Forelimb muscle (tissue), 1 donor: ENCODE results near the gene NOXO1. TPM values are rescaled to one million over a fixed set of nuclear protein-coding genes. Genes with fewer than 3 reads are reported as not detected.

ENCODE experiments used
- DNase-seq: peaks from one replicate; pipeline ENCODE4 v3.0.0-alpha.2; 2013; ENCODE audit warnings: low read depth
- polyA plus RNA-seq: library from polyadenylated mRNA; unstranded; fragments of 120-200 nt; gene quantifications from one replicate; pipeline ENCODE4 v1.2.1, GENCODE V29; 2013; ENCODE audit not compliant: insufficient read length

NOXO1 gene, protein sequence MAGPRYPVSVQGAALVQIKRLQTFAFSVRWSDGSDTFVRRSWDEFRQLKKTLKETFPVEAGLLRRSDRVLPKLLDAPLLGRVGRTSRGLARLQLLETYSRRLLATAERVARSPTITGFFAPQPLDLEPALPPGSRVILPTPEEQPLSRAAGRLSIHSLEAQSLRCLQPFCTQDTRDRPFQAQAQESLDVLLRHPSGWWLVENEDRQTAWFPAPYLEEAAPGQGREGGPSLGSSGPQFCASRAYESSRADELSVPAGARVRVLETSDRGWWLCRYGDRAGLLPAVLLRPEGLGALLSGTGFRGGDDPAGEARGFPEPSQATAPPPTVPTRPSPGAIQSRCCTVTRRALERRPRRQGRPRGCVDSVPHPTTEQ
- 1.4 TPM for polyA plus RNA-seq

DNA sequence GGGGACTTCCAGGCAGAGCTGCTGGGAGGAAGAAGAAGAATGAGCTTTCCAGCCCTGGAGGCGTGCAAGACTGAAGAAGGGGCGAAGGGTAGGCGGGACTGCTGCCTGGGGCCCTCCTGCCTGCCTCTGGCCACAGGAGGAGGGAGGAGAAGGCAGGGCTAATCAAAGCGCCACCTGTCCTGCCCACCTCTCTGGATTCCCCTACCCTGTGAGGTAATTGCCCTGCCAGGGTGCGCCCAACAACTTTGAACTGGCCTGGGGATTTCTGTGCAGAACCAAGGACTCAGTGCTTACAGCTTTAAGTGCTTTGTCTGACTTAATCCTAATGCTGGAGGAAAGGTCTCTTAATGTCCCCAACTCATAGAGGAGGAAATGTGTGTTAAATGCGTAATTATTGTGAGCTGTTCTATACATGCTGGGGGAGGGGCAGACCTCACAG is at the start of gene NOXO1:
NOXO1 (minus strand) TSS at position 72 of the 439 bp plus-strand sequence. CDS start 290 bp downstream, outside the sequence.
- DNase-seq: no peak

DNA sequence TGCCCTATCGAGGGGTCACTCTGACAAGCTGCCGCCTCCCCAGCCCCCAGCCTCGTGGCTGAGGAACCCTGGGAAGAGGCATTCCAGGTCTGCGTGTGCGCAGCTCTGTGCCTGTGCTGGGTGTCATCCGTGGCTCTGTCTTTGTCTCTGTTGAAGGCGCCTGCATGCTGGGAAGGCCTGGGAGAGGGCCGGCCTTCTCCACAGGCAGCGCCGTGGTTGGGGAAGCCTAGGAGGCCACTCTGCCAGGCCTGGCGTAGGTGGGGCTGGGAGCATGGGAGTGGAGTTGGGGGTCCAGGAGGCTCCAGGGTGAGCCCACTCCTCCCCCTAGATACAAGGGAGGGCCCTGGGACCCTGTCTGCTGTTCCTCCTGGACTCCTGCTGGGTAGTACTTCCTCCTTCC is 48.8 kb upstream of the NOXO1 start:
- DNase-seq: no peak

DNA sequence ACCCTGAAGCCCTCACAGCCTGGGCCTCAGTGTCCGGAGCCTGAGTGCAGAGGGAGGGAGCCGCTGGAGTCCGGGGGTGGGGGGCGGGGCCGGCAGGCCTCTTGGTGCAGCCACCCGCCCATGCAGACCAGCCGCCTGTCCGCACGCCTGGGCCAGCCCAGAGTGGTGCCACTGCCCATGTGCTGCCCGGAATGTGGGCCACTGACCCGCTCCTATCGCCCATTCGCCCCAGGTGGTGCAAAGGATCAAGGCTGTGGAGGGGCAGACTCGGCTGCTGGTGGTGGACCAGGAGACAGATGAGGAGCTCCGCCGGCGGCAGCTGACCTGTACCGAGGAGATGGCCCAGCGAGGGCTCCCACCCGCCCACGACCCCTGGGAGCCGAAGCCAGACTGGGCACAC is 48.1 kb upstream of the NOXO1 start:
- no peak for DNase-seq

DNA sequence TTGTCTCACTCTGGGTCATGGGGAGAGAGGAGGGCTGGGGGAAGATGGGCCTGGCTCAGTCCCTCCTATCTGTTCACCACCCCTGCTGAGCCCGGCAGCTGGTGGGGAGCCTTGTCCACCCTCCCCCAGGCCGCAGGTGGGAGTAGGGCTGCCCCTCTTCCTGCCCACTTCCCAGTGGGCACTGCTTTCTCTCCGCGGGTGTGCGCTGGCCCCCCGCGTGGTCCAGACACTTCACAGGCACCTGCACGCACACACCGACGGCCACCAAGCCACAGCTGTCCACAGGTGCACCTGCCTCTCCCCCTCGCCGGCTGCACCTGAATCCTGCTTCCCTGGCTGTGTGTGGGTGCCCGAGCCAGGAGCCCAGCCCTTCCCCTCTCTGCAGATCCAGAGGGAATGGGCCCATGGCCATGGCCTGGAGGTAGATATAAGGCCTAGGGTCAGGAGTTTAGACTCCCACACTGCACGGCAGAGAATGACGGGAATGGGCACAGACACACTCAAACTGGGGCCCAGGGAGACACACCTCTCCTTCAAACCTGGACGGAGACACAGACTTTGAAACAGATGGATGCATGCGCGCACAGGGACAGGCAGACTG is 47.5 kb upstream of the NOXO1 start:
- DNase-seq: no peak

DNA sequence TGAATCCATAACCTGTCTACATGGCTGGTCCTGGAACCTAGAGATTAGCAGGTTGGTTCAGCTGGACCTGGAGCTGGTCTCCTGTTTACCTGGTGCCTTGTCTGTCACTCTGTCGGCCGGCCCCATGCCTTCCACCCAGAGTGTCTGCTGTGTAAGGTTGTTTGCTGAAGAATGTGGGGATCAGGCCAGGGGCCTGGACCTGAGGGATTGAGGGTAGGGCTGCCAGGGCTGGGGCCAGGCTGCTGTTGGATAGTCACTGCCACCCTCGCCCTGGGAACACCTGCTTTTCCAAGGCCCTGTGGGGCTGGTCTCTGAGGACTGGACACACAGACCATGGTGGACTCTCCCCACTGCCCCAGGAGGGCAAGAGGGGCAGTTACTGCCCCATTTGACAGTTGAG is 46.9 kb upstream of the NOXO1 start:
- DNase-seq: no peak

DNA sequence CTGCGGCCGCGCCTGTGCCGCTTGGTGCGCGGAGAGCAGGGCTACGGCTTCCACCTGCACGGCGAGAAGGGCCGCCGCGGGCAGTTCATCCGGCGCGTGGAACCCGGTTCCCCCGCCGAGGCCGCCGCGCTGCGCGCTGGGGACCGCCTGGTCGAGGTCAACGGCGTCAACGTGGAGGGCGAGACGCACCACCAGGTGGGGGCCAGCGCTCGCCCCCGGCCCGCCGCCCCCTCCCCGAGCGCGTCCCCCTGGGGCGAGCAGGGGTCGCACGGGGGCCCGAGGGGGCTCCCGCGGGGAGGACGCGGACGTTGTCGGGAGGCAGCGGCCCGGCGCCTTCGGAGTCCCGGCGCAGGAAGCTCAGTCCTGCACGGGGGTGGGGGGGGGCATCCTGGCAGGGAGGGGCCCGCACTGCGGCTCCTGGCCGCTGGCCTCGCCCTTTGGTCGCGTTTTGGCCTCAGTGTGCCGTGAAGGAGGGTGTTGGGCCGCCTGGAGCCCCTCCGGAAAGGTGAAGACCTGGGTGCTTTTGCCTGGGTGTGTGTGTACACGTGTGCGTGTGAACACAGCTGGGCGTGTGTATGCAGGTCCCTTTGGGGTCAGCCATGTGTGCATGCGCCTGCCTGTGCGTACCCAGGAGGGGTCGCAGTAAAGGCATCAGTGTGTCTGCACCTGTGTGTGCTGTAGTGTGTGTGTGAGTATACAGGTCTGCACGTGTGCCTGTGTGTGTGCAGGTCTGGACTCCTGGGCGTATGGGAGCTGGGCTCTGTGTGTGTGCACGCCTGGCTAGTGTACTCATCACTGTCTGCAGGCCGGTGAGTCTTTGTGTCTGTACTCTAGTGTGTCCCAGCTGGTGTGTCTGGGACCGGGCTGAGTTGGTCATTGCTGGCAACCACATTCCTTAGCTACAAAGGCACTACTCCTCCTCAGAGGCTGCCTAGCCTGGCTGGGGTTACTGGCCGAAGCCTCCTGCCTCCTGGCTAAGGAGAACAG is 46.0 kb upstream of the NOXO1 start:
- DNase-seq: no peak

DNA sequence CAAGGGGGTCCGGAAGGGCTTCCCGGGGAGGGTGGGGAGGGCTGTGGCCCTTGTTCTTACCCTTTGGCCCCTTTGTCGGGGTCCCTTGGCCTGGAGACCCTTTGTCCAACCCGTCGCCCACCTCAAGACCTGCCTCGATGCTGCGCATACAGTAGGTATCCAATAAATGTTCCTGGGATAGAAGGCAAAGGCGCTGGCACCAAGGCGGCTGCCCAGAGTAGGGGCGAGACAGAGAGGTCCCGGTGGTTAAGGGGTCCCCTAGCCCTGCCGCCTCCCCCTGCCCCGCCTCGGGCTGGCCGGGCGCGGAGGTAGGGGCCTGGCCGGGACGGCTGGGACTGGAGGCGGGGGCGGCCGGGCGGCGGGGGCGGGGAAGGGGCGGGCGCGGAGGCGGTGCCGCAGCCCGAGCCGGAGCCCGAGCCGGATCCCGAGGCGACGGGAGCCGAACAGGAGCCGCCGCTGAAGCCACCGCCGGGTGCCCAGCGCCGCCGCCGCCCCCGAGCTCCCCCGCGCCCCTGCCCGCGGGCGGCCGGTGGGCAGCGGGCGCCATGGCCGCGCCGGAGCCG is 45.3 kb upstream of the NOXO1 start, which contains the start of gene NHERF2:
NHERF2 (plus strand) TSS at position 442 of the 563 bp plus-strand sequence; CDS start at position 546, 104 bp downstream.
- DNase-seq: no peak

DNA sequence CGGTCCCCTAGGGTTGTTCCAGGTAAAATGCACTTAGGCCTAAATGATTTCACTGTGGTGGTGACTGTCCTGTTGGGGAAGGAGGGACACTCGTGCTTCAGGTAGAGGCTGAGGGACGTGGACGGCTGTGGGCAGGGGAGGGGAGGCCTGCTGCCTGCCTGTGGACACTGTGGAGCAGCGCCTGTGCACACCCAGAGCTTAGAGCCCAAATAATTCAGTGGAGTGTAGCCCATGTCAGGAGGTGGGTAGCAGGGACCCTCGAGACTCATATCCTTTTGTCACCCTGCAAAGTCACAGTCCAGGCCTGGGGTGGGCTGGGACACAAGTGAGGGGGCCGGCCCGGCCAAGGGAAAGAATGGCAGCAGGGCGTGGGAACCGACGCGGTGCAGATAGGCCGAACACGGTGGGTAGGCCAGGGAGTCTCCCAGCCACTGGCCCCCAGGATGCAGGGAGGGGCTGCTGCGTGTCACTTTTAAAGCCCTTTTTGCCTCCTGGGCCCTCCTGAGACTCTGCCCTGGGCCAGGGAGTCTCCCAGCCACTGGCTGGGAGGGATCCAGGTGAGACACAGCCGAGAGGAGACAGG is 44.7 kb upstream of the NOXO1 start:
- DNase-seq: no peak

DNA sequence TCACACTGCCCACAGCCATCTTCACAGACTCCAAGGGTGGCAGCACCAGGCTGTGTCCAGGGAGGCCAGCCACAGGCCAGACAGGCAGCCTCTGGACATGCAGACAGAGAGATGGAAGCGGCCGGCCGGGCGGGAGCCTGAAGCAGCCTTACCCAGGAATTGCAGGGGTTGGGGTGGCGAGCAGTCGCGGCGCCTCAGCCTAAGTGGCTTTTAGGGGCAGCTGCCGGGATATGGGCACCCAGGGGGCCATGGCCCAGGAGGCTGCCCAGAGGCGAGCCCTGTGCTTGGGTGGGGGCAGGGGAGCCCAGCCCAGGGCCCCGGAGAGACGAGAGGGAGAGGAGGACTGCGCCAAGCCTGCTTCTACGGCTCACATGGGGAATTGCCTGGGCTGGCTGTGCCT is 44.0 kb upstream of the NOXO1 start:
- no peak for DNase-seq

DNA sequence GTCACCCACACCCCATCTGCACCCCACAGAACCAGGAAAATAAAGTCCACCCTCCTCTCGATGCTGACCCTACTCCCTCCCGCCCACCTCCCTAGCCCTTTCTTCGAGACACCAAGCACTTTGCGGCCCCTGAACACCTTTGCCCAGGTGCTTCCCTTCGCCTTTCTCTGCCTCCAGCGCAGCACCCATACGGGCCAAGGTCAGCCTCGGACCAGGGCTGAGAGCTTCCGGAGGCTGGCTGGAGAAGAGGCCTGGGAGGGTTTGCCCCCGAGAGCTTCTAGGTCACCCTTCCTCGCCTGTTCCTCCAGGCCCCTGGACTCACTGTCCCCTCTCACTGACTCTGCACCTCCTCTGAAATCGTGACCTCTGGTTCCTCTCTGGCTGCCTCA is 42.8 kb upstream of the NOXO1 start:
- DNase-seq: no peak

DNA sequence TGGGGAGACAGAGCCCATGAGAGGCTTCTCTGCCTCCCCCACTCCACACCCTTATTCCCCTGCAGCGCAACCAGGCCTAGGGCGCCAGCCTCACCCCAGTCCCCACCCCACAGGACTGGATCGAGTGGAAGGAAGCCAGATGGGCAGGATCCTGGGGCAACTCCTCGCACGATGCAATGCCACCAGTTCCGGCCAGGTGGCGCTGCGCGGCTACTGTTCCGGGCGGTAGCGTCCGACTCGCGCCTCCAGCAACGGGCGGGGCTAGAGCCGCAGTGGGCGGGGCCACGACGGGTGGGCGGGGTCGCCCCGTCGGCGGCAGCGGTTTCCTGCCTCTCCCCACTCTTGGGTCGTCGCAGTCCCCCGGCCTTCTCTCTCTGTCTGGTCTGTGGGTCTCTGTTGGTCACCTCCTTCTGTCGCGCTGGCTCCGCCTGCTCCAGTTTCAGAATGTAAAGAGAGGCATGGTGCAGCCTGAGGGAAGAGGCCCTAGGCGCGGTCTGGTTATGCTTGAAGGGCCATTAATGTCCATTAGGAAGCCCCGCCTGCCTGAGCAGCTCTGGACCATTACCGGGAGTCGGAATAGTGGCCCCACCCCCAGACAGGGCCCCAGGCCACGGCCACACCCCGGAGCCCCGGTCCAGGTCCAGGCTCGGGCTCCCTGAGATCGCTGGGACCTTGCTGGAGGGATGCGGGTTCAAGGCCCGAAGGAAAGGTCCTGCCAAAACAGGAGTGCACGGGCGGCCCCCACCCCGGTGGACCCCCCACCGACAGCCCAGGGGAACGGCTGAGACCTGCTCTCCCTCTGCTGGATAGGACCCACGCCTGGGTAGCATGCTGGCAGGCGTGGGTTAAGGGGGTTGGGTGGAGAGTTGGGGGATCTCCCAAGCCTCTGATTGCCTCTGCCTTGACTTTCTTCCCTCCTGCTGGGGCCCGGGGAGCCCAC is 42.1 kb upstream of the NOXO1 start:
- DNase-seq: no peak

DNA sequence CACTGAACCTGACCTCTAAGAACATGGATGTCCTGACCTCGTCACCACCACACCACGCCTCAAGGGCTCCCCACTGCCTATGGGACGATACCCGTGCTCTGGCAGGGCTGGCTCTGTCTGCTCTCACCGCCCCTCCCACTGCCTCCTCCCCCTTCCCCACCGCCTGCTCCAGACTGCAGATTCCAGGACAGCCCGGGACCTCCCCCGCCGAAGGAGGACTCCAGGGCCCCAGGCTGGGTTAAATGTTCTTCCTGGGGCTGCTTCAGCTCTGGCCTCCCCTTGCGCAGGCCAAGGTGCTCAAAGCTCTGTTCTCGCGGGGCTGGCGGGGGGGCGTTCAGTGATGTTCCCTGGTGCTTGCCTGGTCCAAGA is 41.4 kb upstream of the NOXO1 start:
- DNase-seq: no peak

DNA sequence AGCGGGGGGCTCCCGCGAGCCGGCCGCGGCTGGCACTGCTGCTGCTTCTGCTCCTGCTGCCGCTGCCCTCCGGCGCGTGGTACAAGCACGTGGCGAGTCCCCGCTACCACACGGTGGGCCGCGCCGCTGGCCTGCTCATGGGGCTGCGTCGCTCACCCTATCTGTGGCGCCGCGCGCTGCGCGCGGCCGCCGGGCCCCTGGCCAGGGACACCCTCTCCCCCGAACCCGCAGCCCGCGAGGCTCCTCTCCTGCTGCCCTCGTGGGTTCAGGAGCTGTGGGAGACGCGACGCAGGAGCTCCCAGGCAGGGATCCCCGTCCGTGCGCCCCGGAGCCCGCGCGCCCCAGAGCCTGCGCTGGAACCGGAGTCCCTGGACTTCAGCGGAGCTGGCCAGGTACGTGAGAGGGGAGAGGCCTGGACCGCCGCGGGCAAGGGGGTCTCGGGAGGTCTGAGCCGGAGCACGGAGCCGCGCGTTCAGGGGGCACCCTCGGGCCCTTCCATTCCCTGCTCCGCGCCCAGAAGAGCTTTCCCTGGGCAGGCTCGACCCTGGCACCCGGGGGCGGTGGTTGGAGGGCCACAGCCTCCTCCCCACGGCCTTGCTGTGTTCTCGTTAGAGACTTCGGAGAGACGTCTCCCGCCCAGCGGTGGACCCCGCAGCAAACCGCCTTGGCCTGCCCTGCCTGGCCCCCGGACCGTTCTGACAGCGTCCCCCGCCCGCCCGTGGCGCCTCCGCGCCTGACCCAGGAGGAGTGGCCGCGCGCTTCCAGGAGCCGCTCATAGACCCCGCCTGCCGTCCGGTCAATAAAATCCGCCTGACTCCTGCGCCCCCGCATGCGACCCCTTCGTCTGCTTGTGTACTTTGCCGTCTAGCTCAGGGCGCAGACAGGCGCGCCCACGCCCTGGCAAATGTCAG is 38.9 kb upstream of the NOXO1 start:
- DNase-seq: no peak

DNA sequence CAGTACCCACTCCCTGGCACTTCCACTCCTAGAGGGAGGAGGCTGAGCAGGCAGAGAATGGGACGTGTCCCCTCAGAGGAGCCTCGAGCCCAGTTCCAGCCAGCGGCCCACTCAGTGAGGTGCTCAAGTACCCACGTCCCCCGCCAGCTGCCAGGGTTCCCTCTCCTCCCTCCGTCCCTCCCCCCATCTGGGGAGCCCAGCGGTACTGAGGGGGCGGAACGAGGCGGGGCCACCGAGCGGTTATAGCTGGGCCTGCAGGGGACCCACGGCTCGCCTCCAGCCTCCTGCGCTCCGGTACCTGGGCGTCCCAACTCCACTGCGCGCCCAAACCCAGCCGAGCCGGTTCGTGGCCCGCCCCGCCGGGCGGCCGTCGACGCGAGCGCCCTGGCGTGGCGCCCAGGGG is 38.2 kb upstream of the NOXO1 start, which contains the start of gene NPW:
NPW (plus strand) TSS at position 268 of the 403 bp plus-strand sequence.
- no peak for DNase-seq

DNA sequence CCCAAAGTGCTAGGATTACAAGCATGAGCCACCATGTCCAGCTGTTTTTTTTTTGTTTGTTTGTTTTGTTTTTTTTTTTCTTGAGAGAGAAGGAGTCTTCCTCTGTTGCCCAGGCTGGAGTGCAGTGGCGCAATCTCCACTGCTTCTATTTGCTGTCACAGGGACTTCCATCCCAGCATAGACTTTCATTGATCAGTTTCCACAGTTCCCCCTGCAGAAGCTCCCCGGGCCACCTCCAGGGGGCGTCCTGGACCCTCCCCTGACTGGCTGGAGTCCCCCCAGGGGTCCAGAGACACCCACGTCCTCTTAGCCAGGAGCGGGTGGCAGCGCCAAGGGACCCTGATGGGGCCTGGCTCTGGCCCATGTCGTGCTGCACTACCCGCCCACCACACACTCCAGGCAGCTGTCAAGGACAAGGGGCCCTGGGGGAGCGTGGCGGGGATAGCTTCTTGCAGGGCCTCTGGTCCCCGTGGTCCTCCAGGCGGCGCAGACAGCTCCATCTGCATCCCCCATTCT is 35.2 kb upstream of the NOXO1 start:
- no peak for DNase-seq

DNA sequence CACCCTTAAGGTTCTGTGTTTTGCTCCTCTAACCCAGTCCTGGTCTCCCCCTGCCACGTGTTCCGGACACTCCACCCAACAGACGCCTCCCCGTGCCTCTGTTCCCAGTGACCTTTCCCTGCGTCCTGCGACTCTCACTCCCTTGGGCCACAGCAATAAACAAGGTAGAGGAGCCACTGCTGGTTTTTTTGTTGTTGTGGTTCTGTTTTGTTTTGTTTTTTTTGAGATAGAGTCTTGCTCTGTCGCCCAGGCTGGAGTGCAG is 34.6 kb upstream of the NOXO1 start:
- DNase-seq: no peak

DNA sequence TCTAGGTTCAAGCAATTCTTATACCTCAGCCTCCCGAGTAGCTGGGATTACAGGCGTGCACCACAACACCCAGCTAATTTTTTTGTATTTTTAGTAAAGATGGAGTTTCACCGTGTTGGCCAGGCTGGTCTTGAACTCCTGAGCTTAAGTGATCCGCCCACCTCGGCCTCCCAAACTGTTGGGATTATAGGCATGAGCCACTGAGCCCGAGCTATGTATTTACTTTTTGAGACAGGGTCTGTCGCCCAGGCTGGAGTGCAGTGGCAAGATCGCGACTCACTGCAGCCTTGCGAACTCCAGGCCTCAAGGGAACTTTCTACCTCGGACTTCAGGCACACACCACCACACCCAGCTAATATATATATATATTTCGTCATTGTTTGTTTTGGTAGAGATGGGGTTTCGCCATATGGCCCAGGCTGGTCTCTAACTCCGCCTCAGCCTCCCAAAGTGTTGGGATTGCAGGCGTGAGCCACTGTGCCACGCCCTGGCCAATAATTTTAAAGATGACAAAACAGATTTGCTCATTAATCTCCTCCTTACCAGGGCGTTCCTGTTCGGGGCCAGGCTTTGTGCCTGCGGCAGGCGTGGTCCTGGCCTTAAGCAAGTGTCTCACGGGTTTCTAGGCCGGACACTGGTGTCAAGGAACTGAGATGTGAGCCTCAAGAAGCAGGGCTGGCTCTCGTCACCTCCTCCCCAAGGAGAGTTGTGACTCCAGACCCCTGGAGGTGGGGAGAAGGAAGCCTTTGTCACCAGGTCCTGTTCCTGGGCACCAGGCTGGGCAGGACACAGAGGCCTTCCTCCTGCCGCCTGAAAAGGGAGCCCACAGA is 34.1 kb upstream of the NOXO1 start:
- DNase-seq: no peak

DNA sequence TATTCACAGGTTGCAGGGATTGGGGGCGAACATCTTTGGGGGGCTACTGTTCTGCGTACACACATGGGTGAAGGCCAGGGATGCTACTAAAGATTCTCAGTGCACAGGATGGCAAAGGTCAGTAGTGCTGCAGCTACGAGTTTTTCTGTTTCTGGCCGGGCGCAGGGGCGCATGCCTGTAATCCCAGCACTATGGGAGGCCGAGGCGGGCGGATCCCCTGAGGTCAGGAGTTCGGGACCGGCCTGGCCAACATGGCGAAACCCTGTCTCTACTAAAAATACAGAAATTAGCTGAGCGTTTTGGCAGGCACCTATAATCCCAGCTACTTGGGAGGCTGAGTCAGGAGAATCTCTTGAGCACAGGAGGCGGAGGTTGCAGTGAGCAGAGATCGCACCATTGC is 32.3 kb upstream of the NOXO1 start:
- no peak for DNase-seq
